GM12878 (cell line): ENCODE measurements around the gene ZNF469. TPM values are rescaled to one million over a fixed set of nuclear protein-coding genes. Genes with fewer than 3 reads are reported as not detected.

Experiments
- ATAC-seq: fragments of 200-7000 bp; cut with Tn5 transposase; 3 replicates; pipeline ENCODE4 v1.9.1; 2020; ENCODE audit warnings: mild to moderate bottlenecking, moderate library complexity
- BruUV-seq: library from RNA; stranded (reverse); fragments of 400-500 nt; replicated peaks from 2 replicates; lab custom pipeline; 2021; lab: Mats Ljungman, UMichigan
- CTCF ChIA-PET: fragments of 300-600 bp; sonication (Branson Sonifier 250); formaldehyde crosslinking; extraction: SDS; loops from one replicate; lab custom pipeline; 2021; ENCODE audit warnings: inconsistent platforms; lab: Yijun Ruan, JAX
- POLR2A ChIA-PET: fragments of 350-600 bp; formaldehyde crosslinking; extraction: SDS; loops from one replicate; lab custom pipeline; 2021; ENCODE audit warnings: inconsistent platforms; lab: Charles Lee
- RAD21 ChIA-PET: fragments of 300-600 bp; sonication (Branson Sonifier 250); formaldehyde crosslinking; loops from one replicate; lab custom pipeline; 2023; ENCODE audit warnings: antibody characterized with exemption; ENCODE audit not compliant: unreplicated experiment; lab: Charles Lee
- SMC1A ChIA-PET: fragments of 300-600 bp; sonication (Branson Sonifier 250); formaldehyde crosslinking; loops from one replicate; lab custom pipeline; 2023; ENCODE audit not compliant: unreplicated experiment, uncharacterized antibody; lab: Charles Lee
- DNase-seq: peaks from one replicate; pipeline ENCODE4 v3.0.0-alpha.2; 2011; ENCODE audit warnings: low read depth, low spot score
- FAIRE-seq: peaks from 3 replicates; lab custom pipeline; 2011; peaks lifted over from hg19 to GRCh38; lab: Jason Lieb, UNC
- H2AFZ ChIP-seq: 2 replicates; pipeline ENCODE4 v1.6.0; 2011; ENCODE audit warnings: low read depth, low read length, control low read depth; ENCODE audit not compliant: control insufficient read depth
- H3K27ac ChIP-seq: 2 replicates; pipeline ENCODE4 v1.5.1; 2011; ENCODE audit warnings: control low read depth; ENCODE audit not compliant: control insufficient read depth, insufficient read depth
- H3K27me3 ChIP-seq, 2 experiments: replicated peaks in 1 of 2; 2 replicates each; pipeline versions ENCODE4 v1.6.0 to v1.6.1; 2011; ENCODE audit warnings: low read length in 1 of 2; ENCODE audit not compliant: control insufficient read depth in 2 of 2, insufficient read depth in 2 of 2
- H3K36me3 ChIP-seq, 2 experiments: 2 replicates each; pipeline ENCODE4 v1.5.1; 2011; ENCODE audit warnings: low read length in 1 of 2; ENCODE audit not compliant: control insufficient read depth in 2 of 2, insufficient read depth in 2 of 2
- H3K4me1 ChIP-seq: 2 replicates; pipeline ENCODE4 v1.6.1; 2011; ENCODE audit warnings: mild to moderate bottlenecking, low read length, moderate library complexity, mixed read lengths; ENCODE audit not compliant: control insufficient read depth, insufficient read depth
- H3K4me2 ChIP-seq: 2 replicates; pipeline ENCODE4 v1.6.0; 2011; ENCODE audit warnings: control low read depth; ENCODE audit not compliant: control insufficient read depth, insufficient read depth
- H3K4me3 ChIP-seq: fragments of 200-600 bp; sonication (generic); 2 replicates; pipeline ENCODE4 v1.5.1; 2016
- H3K79me2 ChIP-seq: 2 replicates; pipeline ENCODE4 v1.6.0; 2011; ENCODE audit warnings: low read length; ENCODE audit not compliant: control insufficient read depth, insufficient read depth
- H3K9ac ChIP-seq: 2 replicates; pipeline ENCODE4 v1.8.0; 2011; ENCODE audit warnings: low read length, control low read depth, mixed read lengths; ENCODE audit not compliant: control insufficient read depth, insufficient read depth
- H3K9me3 ChIP-seq: replicated peaks from 3 replicates; pipeline ENCODE4 v1.5.1; 2011; ENCODE audit warnings: mild to moderate bottlenecking, low read length; ENCODE audit not compliant: control insufficient read depth, insufficient read depth
- H4K20me1 ChIP-seq: 2 replicates; pipeline ENCODE4 v1.6.0; 2011; ENCODE audit not compliant: control insufficient read depth, insufficient read depth
- ATF7 ChIP-seq: fragments of 450-650 bp; IDR thresholded peaks from 2 replicates; pipeline ENCODE4 v1.6.1; 2016; ENCODE audit warnings: low read depth, mild to moderate bottlenecking
- JUNB ChIP-seq: IDR thresholded peaks from 2 replicates; pipeline ENCODE4 v1.6.1; 2016; ENCODE audit warnings: antibody characterized with exemption, mild to moderate bottlenecking
- KAT2A ChIP-seq: conservative IDR thresholded peaks from 2 replicates; pipeline ENCODE4 v1.6.1; 2011; ENCODE audit warnings: low read depth, low read length; ENCODE audit not compliant: control insufficient read depth
- MTA2 ChIP-seq: fragments of 450-650 bp; IDR thresholded peaks from 2 replicates; pipeline ENCODE4 v1.6.1; 2016; ENCODE audit warnings: low read depth, mild to moderate bottlenecking, moderate library complexity
- NR2C2 ChIP-seq: IDR thresholded peaks from 2 replicates; pipeline ENCODE4 v1.6.1; 2011; ENCODE audit warnings: borderline replicate concordance, low read depth; ENCODE audit not compliant: control insufficient read depth, insufficient read length
- SIX5 ChIP-seq: IDR thresholded peaks from 2 replicates; pipeline ENCODE4 v1.6.1; 2011; ENCODE audit warnings: mild to moderate bottlenecking, low read depth, low read length, moderate library complexity; ENCODE audit not compliant: severe bottlenecking
- ZSCAN29 ChIP-seq: fragments of 450-650 bp; IDR thresholded peaks from 2 replicates; pipeline ENCODE4 v1.6.1; 2017; ENCODE audit warnings: mild to moderate bottlenecking, moderate library complexity
- ZZZ3 ChIP-seq: IDR thresholded peaks from 2 replicates; pipeline ENCODE4 v1.6.1; 2011; ENCODE audit warnings: low read depth; ENCODE audit not compliant: control insufficient read depth, insufficient read length
- WGBS: methylation state at CpG from one replicate; pipeline ENCODE4 v1.1.6; 2016; ENCODE audit warnings: low lambda C conversion rate; ENCODE audit not compliant: insufficient replicate concordance, insufficient coverage; ENCODE audit errors: missing lambda C conversion rate; 5-methylcytosine and 5-hydroxymethylcytosine counted together
- in situ Hi-C: fragments of 300-500 bp; cut with MboI; formaldehyde crosslinking; loops from 9 replicates; pipeline ENCODE4 v1.14.3; 2018; ENCODE audit warnings: mixed read lengths
- intact Hi-C: fragments of 100-400 bp; cut with micrococcal nuclease; formaldehyde crosslinking; loops from one replicate; pipeline ENCODE4 v1.14.2; 2022; ENCODE audit not compliant: unreplicated experiment
- polyA plus RNA-seq, 11 experiments: library from polyadenylated mRNA; depleted of rRNA in 4 of 11; unstranded in 6 of 11; stranded (reverse) in 5 of 11; fragments of >200 nt; fragmentation: Nextera tagmentation in 4 of 11; fragmentation: Illumina TruSeq in 1 of 11; extraction: Ambion mirVana in 4 of 11; extraction: Trizol in 1 of 11; gene quantifications; 1 replicate in 1 of 11; 2 replicates in 10 of 11; pipeline versions ENCODE4 v1.2.1 to v1.2.3, GENCODE V29; 2011 to 2016; ENCODE audit warnings: inconsistent platforms in 2 of 11, missing spikeins in 2 of 11, low read depth in 1 of 11
- total RNA-seq, 4 experiments: library from RNA; depleted of rRNA in 3 of 4; stranded (reverse); fragments of >200 nt in 3 of 4; fragmentation: Illumina TruSeq in 1 of 4; extraction: Trizol in 1 of 4; gene quantifications; 2 replicates each; pipeline versions ENCODE4 v1.2.1 to v1.2.3, GENCODE V29; 2013 to 2021

ZNF469 gene
- total and polyA plus RNA-seq, 10 of the 15 experiments (the other 5 are each of a cell fraction or from before 2014, with no cell fraction given): 0.01 to 0.21 (median 0.04) TPM; not detected in 3

GRCh38 chr16:88401604-88402246 is 19.0 kb downstream of the ZNF469 start:
- H3K27ac ChIP-seq: no peak overlapping the region
- no peaks in the 10 kb centered on the region for H3K79me2 ChIP-seq
- H4K20me1 ChIP-seq: no peaks in the 10 kb centered on the region
- DNase-seq (no peak), FAIRE-seq (no peak), ATAC-seq (no peak)
- H3K4me2 ChIP-seq: no peak overlapping the region
- intact Hi-C loops (no loop called here), in situ Hi-C loops (no loop called here)
- H3K9me3 ChIP-seq: no peaks in the 10 kb centered on the region
- H3K27me3 ChIP-seq: peaks cover 0 to 3% of the 10 kb centered on the region in 2 experiments; a peak in 2 of 4 replicates
- H3K36me3 ChIP-seq: no peaks in the 10 kb centered on the region
- H3K4me1 ChIP-seq: no peaks in the 10 kb centered on the region
- RAD21 ChIA-PET: no interaction called here
- no peak overlapping the region for H2AFZ ChIP-seq
- CTCF ChIA-PET: no interaction called here
- SMC1A ChIA-PET: no interaction called here
- no peak for TF ChIP-seq ATF7
- no peak for TF ChIP-seq NR2C2
- no peak for TF ChIP-seq ZSCAN29
- TF ChIP-seq KAT2A: no peak
- TF ChIP-seq JUNB: no peak
- no peak for TF ChIP-seq ZZZ3
- no peak for TF ChIP-seq SIX5
- TF ChIP-seq MTA2: no peak
- WGBS: 6% methylated on average over 3 of the region's 3 CpGs
- no peak overlapping the region for H3K4me3 ChIP-seq
- BruUV-seq: no TSS peak
- no peak overlapping the region for H3K9ac ChIP-seq
- POLR2A ChIA-PET: no interaction called here
